RPMI7951 (cell line): ENCODE results near the gene NPTN. TPM values are rescaled to one million over a fixed set of nuclear protein-coding genes. Genes with fewer than 3 reads are reported as not detected.

Source experiments
- DNase-seq: peaks from one replicate; pipeline ENCODE4 v3.0.0-alpha.2; 2012; ENCODE audit warnings: low read depth
- total RNA-seq: library from RNA; depleted of rRNA; stranded (reverse); fragments of >200 nt; shearing (Covaris generic); gene quantifications from 2 replicates; pipeline ENCODE4 v1.2.3, GENCODE V29; 2014

The NPTN gene
- total RNA-seq, 1 experiment from 2014 or later, result 161 TPM

GRCh38 chr15:73632670-73633058 is 525 bp downstream of the NPTN start:
- no peak for DNase-seq

DNA sequence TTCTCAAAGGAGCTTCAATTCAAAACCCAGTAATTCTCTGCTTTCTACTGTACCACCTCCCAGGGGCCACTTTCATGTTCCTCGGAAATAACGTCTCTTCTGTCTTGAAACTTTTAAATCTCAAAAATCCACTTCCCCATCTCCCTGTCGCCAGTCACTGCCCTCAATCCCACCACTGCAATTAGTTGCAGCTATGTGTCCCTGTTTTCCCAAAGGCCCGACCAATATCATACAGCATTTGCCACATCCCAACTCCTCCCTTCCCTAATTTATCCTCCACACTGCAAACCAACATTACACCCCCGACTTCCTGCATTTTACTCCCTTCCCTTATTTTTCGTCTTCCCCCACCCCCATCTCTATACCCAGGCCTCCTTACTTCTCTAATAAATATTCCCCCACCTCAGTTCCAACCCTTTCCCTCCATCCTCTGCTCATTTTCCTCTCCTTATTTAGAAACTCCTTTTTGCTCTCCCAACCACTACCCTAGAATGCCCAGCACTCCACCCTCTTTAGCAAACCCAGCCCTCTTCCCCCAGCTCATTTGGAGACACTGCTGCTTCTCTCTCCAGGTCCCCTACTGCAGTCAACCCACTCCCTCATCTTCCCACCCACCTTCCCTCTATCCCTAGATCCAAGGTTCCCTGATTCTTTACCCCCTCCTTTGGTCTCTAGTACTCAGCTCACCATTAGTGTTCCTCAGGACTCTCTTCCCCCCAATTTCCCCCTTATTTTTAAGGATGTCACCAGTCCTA is 1.1 kb downstream of the NPTN start:
- peak; percentile 65 for DNase-seq

DNA sequence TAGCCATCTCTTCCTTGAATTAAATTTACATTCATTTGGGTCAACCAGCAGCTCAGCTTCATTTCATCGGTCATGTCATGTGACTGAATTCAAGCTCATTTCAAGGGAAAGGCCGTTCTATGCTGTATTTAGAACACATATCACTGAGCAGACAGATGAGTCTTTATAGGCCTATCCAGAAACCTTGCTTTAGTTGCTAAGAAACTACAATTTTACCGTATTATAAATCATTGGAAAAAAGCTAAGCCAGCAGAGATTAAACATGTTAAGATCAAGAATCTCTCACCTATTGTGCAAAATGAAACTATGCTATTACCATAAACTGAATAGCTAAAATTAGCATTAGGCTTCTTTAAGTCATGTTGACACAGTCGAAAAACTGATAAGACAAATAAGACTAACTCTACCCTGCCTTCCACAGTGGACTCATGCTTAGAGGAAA is 2.2 kb downstream of the NPTN start:
- DNase-seq, result no peak

DNA sequence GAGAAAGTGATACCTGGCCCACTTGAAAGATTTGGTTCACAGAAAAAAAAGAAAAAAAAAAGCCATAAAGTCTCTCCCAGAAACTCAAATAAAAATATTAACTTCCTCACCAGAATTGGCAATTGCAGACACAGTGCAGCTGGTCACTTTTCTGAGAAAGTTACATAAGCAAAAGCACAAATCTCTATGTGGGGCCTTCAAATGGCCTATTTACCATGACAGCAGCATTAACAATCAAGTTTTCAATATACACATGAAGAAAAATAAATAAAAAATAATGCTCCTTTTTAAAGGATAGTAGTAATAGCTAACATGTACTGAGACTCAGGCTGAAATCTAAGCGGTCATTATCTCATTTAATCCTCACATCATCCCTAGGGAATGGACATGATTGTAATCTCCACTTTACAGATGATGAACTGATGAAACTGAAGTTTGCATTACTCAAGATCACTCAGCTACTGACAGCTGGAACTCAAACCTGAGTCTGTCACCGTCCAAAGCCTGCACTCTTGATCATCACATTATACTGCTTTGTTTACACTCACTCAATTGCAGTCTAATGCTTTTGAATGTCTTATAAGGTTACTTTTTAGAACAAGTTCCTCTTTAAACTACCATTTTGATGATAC is 3.3 kb downstream of the NPTN start:
- no peak for DNase-seq

- no peak for DNase-seq
Observed at GRCh38 chr15:73628976-73629797, 4.0 kb downstream of the NPTN start.

DNA sequence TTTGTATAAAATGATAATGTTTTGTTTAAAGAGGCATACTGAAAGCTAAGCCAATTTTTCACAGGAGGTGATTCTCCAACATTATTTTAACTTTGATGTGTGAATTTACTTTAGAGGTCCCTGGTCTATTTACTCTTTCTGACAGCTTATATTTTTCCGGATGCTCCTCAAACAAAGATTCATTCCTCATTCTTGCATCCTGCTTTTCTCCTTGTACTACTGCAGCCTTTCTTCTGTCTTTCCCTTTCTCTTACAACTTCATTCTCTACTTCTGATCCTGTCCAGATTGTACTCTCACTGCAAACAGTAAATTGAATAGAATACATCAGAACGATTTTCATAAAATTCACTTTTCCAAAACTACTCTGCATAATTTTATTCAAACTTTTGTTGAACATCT is 5.1 kb downstream of the NPTN start:
- DNase-seq, result no peak

GRCh38 chr15:73626072-73626471 is 7.1 kb downstream of the NPTN start:
- DNase-seq, result no peak

DNA sequence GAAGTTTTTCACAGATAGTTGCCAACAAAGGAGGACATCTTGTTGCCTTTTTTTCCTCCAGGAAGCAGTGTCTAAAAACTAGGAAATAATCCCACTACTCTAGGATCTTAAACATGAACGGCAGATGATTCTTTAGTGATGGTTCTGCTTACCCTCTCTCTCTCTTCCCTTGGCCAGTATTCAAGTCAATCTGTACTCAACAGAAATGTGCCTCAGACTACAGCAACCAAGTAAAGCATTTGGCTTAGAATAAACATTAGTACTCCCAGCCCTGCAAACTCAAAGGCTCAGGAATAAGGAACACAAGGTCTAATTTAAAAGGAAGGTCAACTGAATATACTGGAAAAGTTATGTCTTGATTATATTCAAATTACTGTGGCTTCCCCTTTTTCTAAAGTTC is 8.7 kb downstream of the NPTN start:
- DNase-seq, result no peak

DNA sequence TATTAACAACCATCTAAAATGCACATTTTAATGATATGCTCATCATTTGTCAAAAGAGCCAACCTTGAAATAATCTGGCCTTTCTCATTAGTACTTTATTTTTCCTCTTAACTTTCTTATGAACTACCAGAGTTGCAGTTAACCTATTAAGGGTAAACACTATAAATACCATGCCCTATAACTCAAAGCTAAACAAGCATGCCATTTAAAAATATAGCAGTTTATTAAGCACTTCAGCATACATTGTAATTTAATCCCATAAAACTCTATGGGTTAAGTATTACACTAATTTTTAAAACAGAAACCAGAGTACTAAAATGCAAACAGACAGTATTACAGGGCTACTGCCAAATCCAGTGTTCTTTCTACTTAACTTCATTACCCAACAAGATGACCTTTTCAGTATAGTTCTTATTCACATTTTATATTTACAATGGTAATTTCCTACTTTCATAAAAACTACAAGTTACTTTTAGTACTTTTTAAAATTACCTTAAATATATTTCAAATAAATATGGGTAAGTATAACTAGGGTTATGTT is 11.8 kb downstream of the NPTN start:
- no peak for DNase-seq

- no peak for DNase-seq
Observed at GRCh38 chr15:73620078-73620477, 13.1 kb downstream of the NPTN start.

- DNase-seq, result no peak
Observed at GRCh38 chr15:73617913-73618312, 15.3 kb downstream of the NPTN start.

DNA sequence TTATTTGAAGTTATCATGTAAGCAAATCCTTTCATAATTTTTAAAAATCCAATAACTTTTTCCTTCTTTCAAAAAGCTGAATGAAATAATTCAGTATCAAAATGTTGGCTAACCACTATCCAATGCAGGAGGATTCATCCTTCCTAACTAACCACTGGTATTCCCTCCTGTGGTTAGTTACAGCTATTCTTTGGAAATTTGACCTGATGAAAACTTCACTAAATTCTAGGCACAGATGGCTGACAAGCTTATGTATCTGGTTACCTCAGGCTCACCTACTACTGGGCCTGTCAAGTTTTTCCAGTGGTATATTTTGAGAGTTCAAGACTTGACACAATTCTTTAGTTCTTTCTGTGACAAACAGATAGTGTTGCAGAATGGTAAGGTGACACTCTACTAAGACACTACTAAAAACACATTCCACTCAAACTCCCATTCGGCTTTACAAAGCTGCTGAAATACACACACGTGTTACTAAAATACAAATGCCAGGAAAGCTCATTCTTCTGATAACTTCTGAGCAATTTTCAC is 15.8 kb downstream of the NPTN start:
- DNase-seq, result no peak

- DNase-seq, result peak; percentile 16
Observed at GRCh38 chr15:73608941-73609340, 24.2 kb downstream of the NPTN start.

DNA sequence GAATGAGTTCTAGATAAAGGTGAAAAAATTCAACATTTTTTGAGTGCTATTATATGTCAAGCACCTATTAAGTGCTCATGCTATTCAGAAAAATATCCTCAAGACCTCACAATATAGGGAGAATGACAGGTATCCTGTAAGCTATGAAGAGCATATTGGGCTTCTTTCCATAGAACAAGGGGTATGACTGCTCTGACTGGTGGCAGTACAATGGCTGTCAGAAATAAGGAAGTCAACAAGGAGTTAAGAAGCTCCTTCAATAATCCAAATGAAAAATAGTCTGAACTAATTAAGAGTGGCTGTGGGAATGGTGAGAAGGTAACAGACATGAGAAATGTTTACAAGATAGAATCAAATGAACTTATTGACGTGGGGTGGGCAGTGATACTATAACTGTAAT is 24.7 kb downstream of the NPTN start:
- DNase-seq, result no peak

GRCh38 chr15:73607843-73608242 is 25.3 kb downstream of the NPTN start:
- no peak for DNase-seq

GRCh38 chr15:73607405-73607804 is 25.8 kb downstream of the NPTN start:
- no peak for DNase-seq

- DNase-seq, result no peak
Observed at GRCh38 chr15:73605759-73606436, 27.3 kb downstream of the NPTN start.

- no peak for DNase-seq
Observed at GRCh38 chr15:73604477-73604876, 28.7 kb downstream of the NPTN start.

DNA sequence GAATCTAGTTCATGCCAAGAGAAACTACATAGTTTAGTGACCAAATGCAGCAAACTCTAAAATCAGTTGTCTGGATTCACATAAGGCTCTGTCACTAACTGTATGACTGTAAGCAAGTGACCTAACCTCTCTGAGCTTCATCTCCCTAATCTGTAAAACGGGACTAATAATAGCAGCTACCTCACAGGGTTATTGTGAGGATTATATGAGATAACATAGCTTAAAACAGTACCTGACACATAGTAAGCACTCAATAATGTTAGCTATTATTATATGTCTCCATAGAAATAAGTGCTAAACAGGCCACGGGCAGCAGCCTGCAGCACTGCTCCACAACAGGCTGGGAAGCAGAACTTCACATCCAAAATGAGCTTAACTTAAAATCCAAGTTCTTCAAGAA is 30.2 kb downstream of the NPTN start:
- no peak for DNase-seq

DNA sequence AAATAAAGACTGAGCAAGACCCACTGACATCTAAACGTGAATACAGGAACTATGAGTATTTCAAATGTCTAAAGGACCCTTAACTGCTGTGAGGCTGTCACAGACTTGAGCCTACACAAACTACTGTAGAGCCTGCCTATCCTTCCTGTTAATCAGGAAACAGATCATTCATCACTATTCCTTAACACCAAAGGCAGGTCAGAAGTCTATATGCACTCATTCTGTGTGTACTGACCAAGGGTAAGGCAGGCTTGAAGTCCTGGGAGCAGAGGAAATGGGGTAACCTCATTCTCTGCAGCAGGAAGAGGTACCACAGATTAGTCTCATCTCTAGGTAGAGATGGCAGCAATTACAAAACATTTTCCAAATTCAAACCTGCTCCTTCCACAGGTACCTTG is 30.7 kb downstream of the NPTN start:
- DNase-seq, result no peak
